Keratinocyte (primary cell): ENCODE results near the gene GPHA2.

ENCODE experiments used
- CTCF ChIP-seq, 3 experiments: IDR thresholded peaks in 1 of 3; conservative IDR thresholded peaks in 1 of 3; optimal IDR thresholded peaks in 1 of 3; 2 replicates in 2 of 3; 3 replicates in 1 of 3; pipeline versions ENCODE3 to v1.5.1; 2011; ENCODE audit warnings: low read length in 3 of 3, mild to moderate bottlenecking in 3 of 3, moderate library complexity in 2 of 3, control low read depth in 1 of 3, inconsistent platforms in 1 of 3; ENCODE audit not compliant: insufficient read depth in 2 of 3; ENCODE audit errors: extremely low read depth in 1 of 3
- EZH2 ChIP-seq: IDR thresholded peaks from one replicate; pipeline ENCODE4 v1.6.1; 2012; ENCODE audit warnings: inconsistent platforms, mild to moderate bottlenecking, low read length, moderate library complexity

GRCh38 chr11:64893194-64894069 is 42.3 kb downstream of the GPHA2 start:
- TF ChIP-seq CTCF (optimal IDR thresholded peaks at IDR 0.05 in 1 of 3, IDR thresholded peaks at IDR 0.05 in 1 of 3, conservative IDR thresholded peaks at IDR 0.05 in 1 of 3; ENCODE audit: extremely low read depth in 1 of 3, insufficient read depth in 2 of 3, low read length in 3 of 3) = no peak
- TF ChIP-seq EZH2 = no peak
